ENCODE measurements around the gene ATP2B3.

ATP2B3 gene

GRCh38 chrX:153499876-153500275 lies 17.6 kb upstream of the ATP2B3 start:
- no peak for TF ChIP-seq CTCF (IDR thresholded peaks at IDR 0.05)
- no peaks in the 10 kb centered on the region for H3K79me2 ChIP-seq
- H3K9ac ChIP-seq: no peak overlapping the region
- H3K27ac ChIP-seq: no peak overlapping the region
- H3K4me3 ChIP-seq (ENCODE audit: low read depth, low read length): no peak overlapping the region
- no peaks in the 10 kb centered on the region for H3K4me1 ChIP-seq
- H3K4me2 ChIP-seq (ENCODE audit: low read length): no peak overlapping the region
- no peaks in the 10 kb centered on the region for H3K9me3 ChIP-seq (ENCODE audit: control insufficient read depth, low read length)
- no peaks in the 10 kb centered on the region for H3K27me3 ChIP-seq (ENCODE audit: control insufficient read depth, insufficient read depth, low read length)
- H3K36me3 ChIP-seq (ENCODE audit: control insufficient read depth, insufficient read depth, low read length): no peaks in the 10 kb centered on the region
- H2AFZ ChIP-seq: no peak overlapping the region

- no peak overlapping the region for H3K4me3 ChIP-seq (ENCODE audit: low read depth, low read length)
These were observed 16.7 kb upstream of the ATP2B3 start for GRCh38 chrX:153500676-153501280.

GRCh38 chrX:153501530-153501929 lies 15.9 kb upstream of the ATP2B3 start:
- H3K4me2 ChIP-seq (ENCODE audit: low read length): no peak overlapping the region
- H3K79me2 ChIP-seq: no peaks in the 10 kb centered on the region
- no peaks in the 10 kb centered on the region for H3K27me3 ChIP-seq (ENCODE audit: control insufficient read depth, insufficient read depth, low read length)
- no peak overlapping the region for H3K27ac ChIP-seq
- no peaks in the 10 kb centered on the region for H3K36me3 ChIP-seq (ENCODE audit: control insufficient read depth, insufficient read depth, low read length)
- H3K4me1 ChIP-seq: no peaks in the 10 kb centered on the region
- TF ChIP-seq CTCF (IDR thresholded peaks at IDR 0.05): no peak
- no peak overlapping the region for H3K4me3 ChIP-seq (ENCODE audit: low read depth, low read length)
- no peak overlapping the region for H3K9ac ChIP-seq
- no peak overlapping the region for H2AFZ ChIP-seq
- H3K9me3 ChIP-seq (ENCODE audit: control insufficient read depth, low read length): no peaks in the 10 kb centered on the region

More at GRCh38 chrX:153500676-153501280, 16.7 kb upstream of the ATP2B3 start:
- no peaks in the 10 kb centered on the region for H3K9me3 ChIP-seq (ENCODE audit: control insufficient read depth, low read length)
- H3K27me3 ChIP-seq (ENCODE audit: control insufficient read depth, insufficient read depth, low read length): no peaks in the 10 kb centered on the region
- H3K79me2 ChIP-seq: no peaks in the 10 kb centered on the region
- no peak for TF ChIP-seq CTCF (IDR thresholded peaks at IDR 0.05)
- H3K4me1 ChIP-seq: no peaks in the 10 kb centered on the region
- no peak overlapping the region for H3K9ac ChIP-seq
- no peaks in the 10 kb centered on the region for H3K36me3 ChIP-seq (ENCODE audit: control insufficient read depth, insufficient read depth, low read length)
- H2AFZ ChIP-seq: no peak overlapping the region
- no peak overlapping the region for H3K27ac ChIP-seq
- H3K4me2 ChIP-seq (ENCODE audit: low read length): no peak overlapping the region

- H3K27ac ChIP-seq: no peak overlapping the region
- H3K9ac ChIP-seq: no peak overlapping the region
- H3K4me2 ChIP-seq (ENCODE audit: low read length): no peak overlapping the region
- TF ChIP-seq CTCF (IDR thresholded peaks at IDR 0.05): no peak
- H3K4me3 ChIP-seq (ENCODE audit: low read depth, low read length): no peak overlapping the region
- H2AFZ ChIP-seq: no peak overlapping the region
- H3K27me3 ChIP-seq (ENCODE audit: control insufficient read depth, insufficient read depth, low read length): no peaks in the 10 kb centered on the region
- no peaks in the 10 kb centered on the region for H3K79me2 ChIP-seq
- no peaks in the 10 kb centered on the region for H3K36me3 ChIP-seq (ENCODE audit: control insufficient read depth, insufficient read depth, low read length)
- H3K4me1 ChIP-seq: no peaks in the 10 kb centered on the region
- no peaks in the 10 kb centered on the region for H3K9me3 ChIP-seq (ENCODE audit: control insufficient read depth, low read length)
These were observed 15.3 kb upstream of the ATP2B3 start for GRCh38 chrX:153502131-153502530.

GRCh38 chrX:153502796-153503195 lies 14.6 kb upstream of the ATP2B3 start:
- no peak for TF ChIP-seq CTCF (IDR thresholded peaks at IDR 0.05)
- Histone ChIP-seq H3K4me3 (ENCODE audit: low read depth, low read length) (no peak overlapping the region), H3K27me3 (ENCODE audit: control insufficient read depth, insufficient read depth, low read length) (no peaks in the 10 kb centered on the region)

More at GRCh38 chrX:153502796-153503195, 14.6 kb upstream of the ATP2B3 start:
- Histone ChIP-seq H3K36me3 (ENCODE audit: control insufficient read depth, insufficient read depth, low read length) (no peaks in the 10 kb centered on the region), H3K9ac (no peak overlapping the region), H3K27ac (no peak overlapping the region), H2AFZ (no peak overlapping the region), H3K4me1 (no peaks in the 10 kb centered on the region), H3K9me3 (ENCODE audit: control insufficient read depth, low read length) (no peaks in the 10 kb centered on the region), H3K4me2 (ENCODE audit: low read length) (no peak overlapping the region), H3K79me2 (no peaks in the 10 kb centered on the region)

Data from parathyroid adenoma (tissue), 2 donors.